ENCODE results near the gene PPIP5K2. TPM values are rescaled to one million over a fixed set of nuclear protein-coding genes. Genes with fewer than 3 reads are reported as not detected.

Gene PPIP5K2
- total and polyA plus RNA-seq, 2 donors (not counting 3 experiments of a cell fraction or from before 2014, with no cell fraction given): 20.8 to 69.4 TPM

DNA sequence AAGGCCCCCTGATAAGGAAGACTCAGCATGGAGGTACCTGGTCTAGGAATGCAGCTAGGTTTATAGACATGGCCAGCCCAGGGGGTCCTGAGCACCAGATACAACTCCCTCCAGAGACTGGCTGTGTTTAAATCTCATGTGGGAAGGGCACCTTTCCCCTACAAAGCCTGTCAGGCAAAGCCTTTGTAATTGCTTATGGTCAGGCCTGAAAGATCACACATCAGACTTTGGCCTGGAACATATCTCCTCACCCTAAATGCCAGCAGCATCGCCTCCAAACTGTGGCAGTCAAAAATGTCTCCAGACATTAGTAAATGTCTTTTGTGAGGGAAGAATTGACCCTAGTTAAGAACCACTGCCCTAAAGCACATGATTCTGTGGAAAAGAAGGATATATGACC is 86.9 kb downstream of the PPIP5K2 start:
- Histone ChIP-seq H3K36me3 (ENCODE audit: control insufficient read depth in 2 of 2, extremely low read depth in 1 of 2, insufficient read depth in 2 of 2, low read length in 2 of 2) (no peaks in the 10 kb centered on the region), H3K9me1 (replicated peaks; ENCODE audit: control insufficient read depth, extremely low read depth, insufficient read depth, low read length) (no peaks in the 10 kb centered on the region), H4K20me1 (replicated peaks; ENCODE audit: control insufficient read depth, extremely low read depth, insufficient read depth, low read length) (no peaks in the 10 kb centered on the region), H3K27me3 (ENCODE audit: control insufficient read depth in 2 of 2, insufficient read depth in 2 of 2, low read length in 2 of 2) (no peaks in the 10 kb centered on the region), H3K9me3 (replicated peaks; ENCODE audit: control insufficient read depth, insufficient read depth, low read length) (no peaks in the 10 kb centered on the region), H3K79me2 (ENCODE audit: control insufficient read depth, insufficient read depth, low read length) (no peaks in the 10 kb centered on the region), H3K27ac (ENCODE audit: insufficient read depth, low read depth, low read length) (peak overlapping the region; percentile 36), H3K4me2 (ENCODE audit: insufficient read depth, low read length) (no peak overlapping the region), H3K4me1 (ENCODE audit: control insufficient read depth, extremely low read depth, insufficient read depth, low read length) (peaks cover 27% of the 10 kb centered on the region), H3K4me3 (replicated peaks in 1 of 3; ENCODE audit: insufficient read depth in 1 of 3, low read depth in 1 of 3, low read length in 3 of 3) (no peak overlapping the region), H2AFZ (ENCODE audit: low read depth, low read length) (no peak overlapping the region), H3K9ac (replicated peaks; ENCODE audit: extremely low read depth, insufficient read depth, low read length) (peak overlapping the region; percentile 1)
- POLR2A ChIA-PET: no interaction called here
- TF ChIP-seq, protein P1, sequence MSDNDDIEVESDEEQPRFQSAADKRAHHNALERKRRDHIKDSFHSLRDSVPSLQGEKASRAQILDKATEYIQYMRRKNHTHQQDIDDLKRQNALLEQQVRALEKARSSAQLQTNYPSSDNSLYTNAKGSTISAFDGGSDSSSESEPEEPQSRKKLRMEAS (IDR thresholded peaks at IDR 0.05; ENCODE audit: insufficient read depth, insufficient read length): no peak
- TF ChIP-seq EZH2 (IDR thresholded peaks at IDR 0.05; ENCODE audit: borderline replicate concordance, low read depth, low read length, severe bottlenecking) (no peak), MYC (IDR thresholded peaks at IDR 0.05; ENCODE audit: low read depth, low read length) (no peak), POLR2AphosphoS5 (IDR thresholded peaks at IDR 0.05; ENCODE audit: insufficient read depth, low read depth, low read length) (no peak)
- DNase-seq (ENCODE audit: low read depth, low spot score) (peak; percentile 25), FAIRE-seq (no peak)
- CTCF ChIA-PET: interaction anchor here (0.9 to 2.9 kb wide), 4 partner anchors 8 to 51 kb away, joined by 3 to 16 read pairs (median 6); partner anchors contain the start of gene MACIR
- dilution Hi-C loops (cut with MboI; ENCODE audit: extremely low pct_ligation_motif_present, low sequenced_read_pairs) (no loop called here), intact Hi-C loops (cut with micrococcal nuclease) (no loop called here)
- no TSS peak for BruUV-seq (replicated peaks)

DNA sequence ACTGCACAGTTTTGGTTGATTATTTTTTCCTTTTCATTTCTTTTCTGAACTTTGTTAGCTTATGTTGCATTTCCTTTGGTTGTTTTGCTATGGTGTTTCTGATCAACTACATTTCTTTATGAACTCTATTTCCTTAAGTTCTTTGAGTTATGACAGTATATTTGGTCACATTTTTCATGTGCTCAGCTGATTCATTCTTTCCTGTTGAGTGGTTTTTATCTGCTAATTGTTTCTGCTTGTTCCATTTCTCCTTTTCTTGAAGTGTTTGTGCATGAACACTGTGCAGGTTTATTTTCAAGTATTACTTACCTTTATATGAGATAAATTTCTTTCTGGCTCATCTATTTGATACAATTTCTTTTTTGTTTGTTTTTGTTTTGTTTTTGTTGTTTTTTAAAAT is 87.6 kb downstream of the PPIP5K2 start:
- POLR2A ChIA-PET: no interaction called here
- no peaks in the 10 kb centered on the region for H3K27me3 ChIP-seq (ENCODE audit: control insufficient read depth in 2 of 2, insufficient read depth in 2 of 2, low read length in 2 of 2)
- TF ChIP-seq FOS (IDR thresholded peaks at IDR 0.05; ENCODE audit: borderline replicate concordance, insufficient read depth, low read length) (peak; percentile 71), POLR2A (IDR thresholded peaks at IDR 0.05; ENCODE audit: low read depth, low read length) (no peak), JUN (IDR thresholded peaks at IDR 0.05; ENCODE audit: borderline replicate concordance, insufficient read depth, insufficient read length, low read depth) (peak; percentile 70)
- no peaks in the 10 kb centered on the region for H3K36me3 ChIP-seq (ENCODE audit: control insufficient read depth in 2 of 2, extremely low read depth in 1 of 2, insufficient read depth in 2 of 2, low read length in 2 of 2)
- H2AFZ ChIP-seq (ENCODE audit: low read depth, low read length): no peak overlapping the region
- peak overlapping the region; percentile 1 for H3K9ac ChIP-seq (replicated peaks; ENCODE audit: extremely low read depth, insufficient read depth, low read length)
- intact Hi-C loops (cut with micrococcal nuclease) (loop anchor here (1.0 kb wide), 1 partner anchor 11 kb away; no protein-coding TSS in a partner anchor), dilution Hi-C loops (cut with MboI; ENCODE audit: extremely low pct_ligation_motif_present, low sequenced_read_pairs) (no loop called here)
- CTCF ChIA-PET: interaction anchor here (0.9 to 2.9 kb wide), 4 partner anchors 10 to 526 kb away, joined by 3 to 16 read pairs (median 6); partner anchors contain the start of gene MACIR
- H3K4me1 ChIP-seq (ENCODE audit: control insufficient read depth, extremely low read depth, insufficient read depth, low read length): peaks cover 27% of the 10 kb centered on the region
- no peaks in the 10 kb centered on the region for H3K9me3 ChIP-seq (replicated peaks; ENCODE audit: control insufficient read depth, insufficient read depth, low read length)
- no TSS peak for BruUV-seq (replicated peaks)
- peak; percentile 83 for DNase-seq (ENCODE audit: low read depth, low spot score)
- H3K4me2 ChIP-seq (ENCODE audit: insufficient read depth, low read length): peak overlapping the region; percentile 53
- no peak overlapping the region for H3K4me3 ChIP-seq (replicated peaks in 1 of 3; ENCODE audit: insufficient read depth in 1 of 3, low read depth in 1 of 3, low read length in 3 of 3)
- H3K27ac ChIP-seq (ENCODE audit: insufficient read depth, low read depth, low read length): peak overlapping the region; percentile 36
- FAIRE-seq: peak; percentile 74
- H3K79me2 ChIP-seq (ENCODE audit: control insufficient read depth, insufficient read depth, low read length): no peaks in the 10 kb centered on the region
- no peaks in the 10 kb centered on the region for H4K20me1 ChIP-seq (replicated peaks; ENCODE audit: control insufficient read depth, extremely low read depth, insufficient read depth, low read length)
- H3K9me1 ChIP-seq (replicated peaks; ENCODE audit: control insufficient read depth, extremely low read depth, insufficient read depth, low read length): no peaks in the 10 kb centered on the region
